Mesenchymal stem cell (in vitro differentiated cells and primary cell): Measurements from ENCODE around the gene POC1B.
A peak's percentile ranks its signal among the peaks of the same experiment; 100 is the strongest.

Source experiments
- DNase-seq: peaks from one replicate; pipeline ENCODE4 v3.0.0-alpha.2; 2013
- H2AFZ ChIP-seq: one replicate; pipeline ENCODE4 v1.6.1; 2013; ENCODE audit warnings: low read depth, mild to moderate bottlenecking, control low read depth, inconsistent platforms, low read length, moderate library complexity
- H2AK5ac ChIP-seq: 2 replicates; pipeline ENCODE4 v1.6.1; 2013; ENCODE audit warnings: low read length, moderate library complexity, mild to moderate bottlenecking, inconsistent platforms; ENCODE audit not compliant: severe bottlenecking
- H2BK120ac ChIP-seq: one replicate; pipeline ENCODE4 v1.6.1; 2013; ENCODE audit warnings: low read depth, mild to moderate bottlenecking, inconsistent platforms, low read length, moderate library complexity
- H2BK12ac ChIP-seq, 2 experiments: one replicate each; pipeline ENCODE4 v1.6.1; 2013; ENCODE audit warnings: inconsistent platforms in 2 of 2, low read length in 2 of 2, mild to moderate bottlenecking in 2 of 2, moderate library complexity in 2 of 2, control low read depth in 1 of 2
- H2BK15ac ChIP-seq: one replicate; pipeline ENCODE4 v1.6.1; 2013; ENCODE audit warnings: mild to moderate bottlenecking, low read depth, inconsistent platforms; ENCODE audit not compliant: poor library complexity, severe bottlenecking
- H2BK5ac ChIP-seq: 2 replicates; pipeline ENCODE4 v1.6.1; 2013; ENCODE audit warnings: low read depth, mild to moderate bottlenecking, low read length, control low read depth, inconsistent platforms; ENCODE audit not compliant: poor library complexity, severe bottlenecking
- H3K14ac ChIP-seq, 2 experiments: one replicate each; pipeline ENCODE4 v1.6.1; 2013; ENCODE audit warnings: inconsistent platforms in 2 of 2, low read length in 2 of 2, control low read depth in 1 of 2, mild to moderate bottlenecking in 1 of 2, moderate library complexity in 1 of 2
- H3K18ac ChIP-seq, 2 experiments: one replicate each; pipeline ENCODE4 v1.6.1; 2013; ENCODE audit warnings: inconsistent platforms in 2 of 2, low read length in 2 of 2, control low read depth in 1 of 2, low read depth in 1 of 2, mild to moderate bottlenecking in 1 of 2
- H3K23ac ChIP-seq, 2 experiments: one replicate each; pipeline ENCODE4 v1.6.1; 2013; ENCODE audit warnings: inconsistent platforms in 2 of 2, low read length in 2 of 2, mild to moderate bottlenecking in 2 of 2, moderate library complexity in 2 of 2, control low read depth in 1 of 2
- H3K27ac ChIP-seq: 2 replicates; pipeline ENCODE4 v1.5.1; 2013; ENCODE audit warnings: mild to moderate bottlenecking, moderate library complexity, low read length, control low read depth, inconsistent platforms; ENCODE audit not compliant: poor library complexity, severe bottlenecking
- H3K27me3 ChIP-seq, 2 experiments: 2 replicates each; pipeline versions ENCODE4 v1.6.1 to v1.7.0; 2013; ENCODE audit warnings: low read length in 2 of 2, mild to moderate bottlenecking in 2 of 2, moderate library complexity in 2 of 2, control low read depth in 1 of 2, inconsistent platforms in 1 of 2; ENCODE audit not compliant: control insufficient read depth in 1 of 2, insufficient read depth in 1 of 2
- H3K36me3 ChIP-seq, 2 experiments: 2 replicates each; pipeline versions ENCODE4 v1.6.1 to v1.7.0; 2013; ENCODE audit warnings: low read length in 2 of 2, control low read depth in 1 of 2, inconsistent platforms in 1 of 2, low read depth in 1 of 2, mild to moderate bottlenecking in 1 of 2; ENCODE audit not compliant: insufficient read depth in 2 of 2, control insufficient read depth in 1 of 2
- H3K4ac ChIP-seq, 2 experiments: one replicate each; pipeline ENCODE4 v1.6.1; 2013; ENCODE audit warnings: inconsistent platforms in 2 of 2, low read length in 2 of 2, mild to moderate bottlenecking in 2 of 2, moderate library complexity in 2 of 2, control low read depth in 1 of 2, low read depth in 1 of 2
- H3K4me1 ChIP-seq: 2 replicates; pipeline ENCODE4 v1.6.1; 2013; ENCODE audit warnings: low read depth, low read length, control low read depth; ENCODE audit not compliant: control insufficient read depth, insufficient read depth
- H3K4me2 ChIP-seq: 2 replicates; pipeline ENCODE4 v1.6.1; 2013; ENCODE audit warnings: low read length, mild to moderate bottlenecking, inconsistent platforms; ENCODE audit not compliant: poor library complexity, severe bottlenecking
- H3K4me3 ChIP-seq, 2 experiments: 2 replicates each; pipeline versions ENCODE4 v1.5.1 to v1.7.0; 2013; ENCODE audit warnings: low read length in 2 of 2, mild to moderate bottlenecking in 2 of 2, control low read depth in 1 of 2, low read depth in 1 of 2; ENCODE audit not compliant: insufficient read depth in 1 of 2
- H3K79me1 ChIP-seq: replicated peaks from 2 replicates; pipeline ENCODE4 v1.6.1; 2013; ENCODE audit warnings: mild to moderate bottlenecking, control low read depth, low read length, inconsistent platforms; ENCODE audit not compliant: poor library complexity, severe bottlenecking
- H3K9ac ChIP-seq: 2 replicates; pipeline ENCODE4 v1.7.0; 2013; ENCODE audit warnings: mild to moderate bottlenecking, low read length, moderate library complexity
- H3K9me3 ChIP-seq: 2 replicates; pipeline ENCODE4 v1.7.0; 2013; ENCODE audit warnings: mild to moderate bottlenecking, low read length; ENCODE audit not compliant: control insufficient read depth
- H4K8ac ChIP-seq: one replicate; pipeline ENCODE4 v1.6.1; 2013; ENCODE audit warnings: inconsistent platforms, mild to moderate bottlenecking, low read length, moderate library complexity
- H4K91ac ChIP-seq: one replicate; pipeline ENCODE4 v1.6.1; 2013; ENCODE audit warnings: mild to moderate bottlenecking, low read length, inconsistent platforms
- WGBS: methylation state at CpG from one replicate; pipeline ENCODE4 v1.1.7; 2013; ENCODE audit warnings: mixed read lengths; 5-methylcytosine and 5-hydroxymethylcytosine counted together

POC1B gene

GRCh38 chr12:89573051-89573810, 47.4 kb upstream of the POC1B start:
- 89% methylated on average over 4 of the region's 5 CpGs for WGBS
- H3K79me1 ChIP-seq: no peaks in the 10 kb centered on the region

GRCh38 chr12:89571491-89572195, 45.8 kb upstream of the POC1B start:
- Histone ChIP-seq H3K4me1 (no peaks in the 10 kb centered on the region), H3K36me3 (no peaks in the 10 kb centered on the region), H3K4me2 (no peak overlapping the region), H2AK5ac (no peak overlapping the region), H2BK120ac (no peak overlapping the region), H3K79me1 (no peaks in the 10 kb centered on the region), H3K18ac (peak overlapping the region in 1 of 2 experiments; percentile 11), H3K9me3 (no peaks in the 10 kb centered on the region), H4K91ac (no peak overlapping the region), H2BK12ac (no peak overlapping the region), H2BK5ac (no peak overlapping the region), H3K4ac (no peak overlapping the region), H2BK15ac (no peak overlapping the region), H3K4me3 (no peak overlapping the region), H3K27me3 (no peaks in the 10 kb centered on the region), H4K8ac (no peak overlapping the region), H3K9ac (no peak overlapping the region), H2AFZ (no peak overlapping the region), H3K14ac (no peak overlapping the region), H3K27ac (no peak overlapping the region), H3K23ac (no peak overlapping the region)
- 94% methylated on average over 4 of the region's 4 CpGs for WGBS
- no peak for DNase-seq

More at GRCh38 chr12:89573051-89573810, 47.4 kb upstream of the POC1B start:
- H4K8ac ChIP-seq: no peak overlapping the region
- H2BK12ac ChIP-seq: no peak overlapping the region
- H3K4me3 ChIP-seq: no peak overlapping the region
- H3K9ac ChIP-seq: no peak overlapping the region
- H3K4me2 ChIP-seq: no peak overlapping the region
- H2BK120ac ChIP-seq: no peak overlapping the region
- no peak overlapping the region for H3K14ac ChIP-seq
- H2BK5ac ChIP-seq: no peak overlapping the region
- no peak overlapping the region for H2AFZ ChIP-seq
- peak overlapping the region; percentile 31 for H2AK5ac ChIP-seq
- no peak for DNase-seq
- H3K23ac ChIP-seq: no peak overlapping the region
- H3K4me1 ChIP-seq: no peaks in the 10 kb centered on the region
- H3K36me3 ChIP-seq: no peaks in the 10 kb centered on the region
- no peak overlapping the region for H4K91ac ChIP-seq
- no peak overlapping the region for H3K4ac ChIP-seq
- H3K18ac ChIP-seq: no peak overlapping the region
- no peaks in the 10 kb centered on the region for H3K27me3 ChIP-seq
- H2BK15ac ChIP-seq: no peak overlapping the region
- H3K27ac ChIP-seq: no peak overlapping the region
- H3K9me3 ChIP-seq: no peaks in the 10 kb centered on the region

GRCh38 chr12:89568484-89568883, 42.6 kb upstream of the POC1B start:
- no peak overlapping the region for H2BK5ac ChIP-seq
- H3K36me3 ChIP-seq: no peaks in the 10 kb centered on the region
- H2AFZ ChIP-seq: no peak overlapping the region
- no peak overlapping the region for H3K27ac ChIP-seq
- no peaks in the 10 kb centered on the region for H3K4me1 ChIP-seq
- no peak for DNase-seq
- no peak overlapping the region for H3K14ac ChIP-seq
- H2BK120ac ChIP-seq: no peak overlapping the region
- H2BK15ac ChIP-seq: no peak overlapping the region
- no peak overlapping the region for H3K4me3 ChIP-seq
- H3K9ac ChIP-seq: no peak overlapping the region
- H3K9me3 ChIP-seq: no peaks in the 10 kb centered on the region
- no peak overlapping the region for H2BK12ac ChIP-seq
- H3K27me3 ChIP-seq: no peaks in the 10 kb centered on the region
- no peak overlapping the region for H3K23ac ChIP-seq
- no peak overlapping the region for H3K4me2 ChIP-seq
- H4K8ac ChIP-seq: no peak overlapping the region
- H3K4ac ChIP-seq: no peak overlapping the region
- WGBS: 82% methylated on average over 5 of the region's 5 CpGs
- no peak overlapping the region for H2AK5ac ChIP-seq
- H3K18ac ChIP-seq: no peak overlapping the region
- no peaks in the 10 kb centered on the region for H3K79me1 ChIP-seq
- no peak overlapping the region for H4K91ac ChIP-seq

GRCh38 chr12:89567691-89568239, 41.9 kb upstream of the POC1B start:
- 94% methylated on average over 2 of the region's 3 CpGs for WGBS
- Histone ChIP-seq H3K27me3 (no peaks in the 10 kb centered on the region), H3K4ac (no peak overlapping the region), H3K79me1 (no peaks in the 10 kb centered on the region), H2AK5ac (no peak overlapping the region), H2BK120ac (no peak overlapping the region), H2BK12ac (no peak overlapping the region), H3K4me1 (no peaks in the 10 kb centered on the region), H3K36me3 (no peaks in the 10 kb centered on the region), H3K14ac (no peak overlapping the region), H3K18ac (no peak overlapping the region), H4K8ac (no peak overlapping the region), H3K27ac (no peak overlapping the region), H3K23ac (no peak overlapping the region), H2BK5ac (no peak overlapping the region), H2AFZ (no peak overlapping the region), H3K9ac (no peak overlapping the region), H3K4me3 (no peak overlapping the region), H4K91ac (no peak overlapping the region), H3K9me3 (no peaks in the 10 kb centered on the region), H3K4me2 (no peak overlapping the region), H2BK15ac (no peak overlapping the region)
- DNase-seq: no peak
